ENCODE results near the gene SUSD6.

SUSD6 gene

GRCh38 chr14:69663300-69663643, 51.9 kb downstream of the SUSD6 start:
- H3K9me3 Mint-ChIP-seq = no peaks in the 10 kb centered on the region
- H3K27me3 Mint-ChIP-seq (ENCODE audit: low read depth, poor library complexity) = peaks cover 5% of the 10 kb centered on the region
- no peak for TF ChIP-seq CTCF (IDR thresholded peaks at IDR 0.05)
- no peak for DNase-seq
- no peak overlapping the region for H3K27ac Mint-ChIP-seq
- H3K4me1 Mint-ChIP-seq = peaks cover 58% of the 10 kb centered on the region
- peaks cover 13% of the 10 kb centered on the region for H3K36me3 Mint-ChIP-seq (ENCODE audit: low read depth)
- no peak overlapping the region for H3K4me3 Mint-ChIP-seq

- TF ChIP-seq CTCF (IDR thresholded peaks at IDR 0.05) = no peak
- H3K4me1 Mint-ChIP-seq = peaks cover 49% of the 10 kb centered on the region
- H3K4me3 Mint-ChIP-seq = no peak overlapping the region
These were observed 52.9 kb downstream of the SUSD6 start for GRCh38 chr14:69664265-69664664.

DNA sequence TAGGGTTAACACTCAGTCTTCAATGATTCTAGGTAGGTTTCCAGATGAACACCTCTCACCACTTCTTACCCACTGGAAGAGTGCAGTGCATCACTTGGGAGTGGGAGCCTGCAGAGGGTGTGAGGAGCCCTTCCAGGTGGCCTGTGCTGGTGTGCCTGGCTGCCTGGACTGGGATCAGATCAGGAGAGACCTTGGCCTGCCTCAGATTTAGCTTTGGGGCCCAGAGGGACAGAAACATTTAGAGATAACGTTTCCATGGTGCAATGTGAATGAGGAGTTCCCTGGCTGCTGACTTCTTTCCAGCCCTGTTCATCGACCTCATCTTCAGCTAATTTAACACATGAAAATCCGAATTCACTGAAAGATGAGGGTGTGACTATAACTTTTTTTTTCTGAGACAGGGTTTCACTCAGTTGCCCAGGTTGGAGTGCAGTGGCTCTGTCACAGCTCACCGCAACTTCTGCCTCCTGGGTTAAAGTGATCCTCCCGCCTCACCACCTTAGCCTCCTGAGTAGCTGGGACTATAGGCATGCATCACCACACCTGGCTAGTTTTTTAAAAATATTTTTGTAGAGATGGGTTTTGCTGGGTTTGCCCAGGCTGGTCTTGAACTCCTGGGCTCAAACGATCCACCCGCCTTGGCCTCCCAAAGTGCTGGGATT, 53.6 kb downstream of the SUSD6 start:
- H3K27ac Mint-ChIP-seq = peak overlapping the region; percentile 9
- no peaks in the 10 kb centered on the region for H3K9me3 Mint-ChIP-seq
- TF ChIP-seq CTCF (IDR thresholded peaks at IDR 0.05) = no peak
- no peak for DNase-seq
- peaks cover 5% of the 10 kb centered on the region for H3K27me3 Mint-ChIP-seq (ENCODE audit: low read depth, poor library complexity)
- H3K4me1 Mint-ChIP-seq = peaks cover 55% of the 10 kb centered on the region
- peaks cover 7% of the 10 kb centered on the region for H3K36me3 Mint-ChIP-seq (ENCODE audit: low read depth)
- no peak overlapping the region for H3K4me3 Mint-ChIP-seq

More at GRCh38 chr14:69664265-69664664, 52.9 kb downstream of the SUSD6 start:
- no peak for DNase-seq
- Mint-ChIP-seq H3K27ac (no peak overlapping the region), H3K27me3 (ENCODE audit: low read depth, poor library complexity) (peaks cover 5% of the 10 kb centered on the region), H3K36me3 (ENCODE audit: low read depth) (peaks cover 8% of the 10 kb centered on the region), H3K9me3 (no peaks in the 10 kb centered on the region)

DNA sequence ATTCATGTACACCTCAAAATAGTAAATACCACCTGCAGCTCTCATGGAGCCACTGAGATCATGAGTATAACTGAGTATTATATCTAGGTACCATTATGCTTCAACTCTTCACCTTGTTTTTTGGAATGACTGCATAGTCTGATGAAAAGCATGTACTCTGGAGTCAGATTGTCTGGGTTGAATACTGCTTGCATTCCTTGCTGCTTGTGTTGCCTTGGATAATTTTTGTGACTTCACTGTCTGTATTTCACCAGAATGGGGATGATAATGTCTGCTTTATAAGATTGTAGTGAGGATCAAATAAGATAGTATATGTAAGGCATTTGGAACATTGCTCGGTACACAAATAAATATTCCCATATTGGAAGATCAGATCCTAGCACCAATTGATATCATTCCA, 54.2 kb downstream of the SUSD6 start:
- no peak for DNase-seq
- Mint-ChIP-seq H3K9me3 (no peaks in the 10 kb centered on the region), H3K27me3 (ENCODE audit: low read depth, poor library complexity) (peaks cover 5% of the 10 kb centered on the region), H3K36me3 (ENCODE audit: low read depth) (peaks cover 7% of the 10 kb centered on the region), H3K4me1 (peaks cover 62% of the 10 kb centered on the region), H3K27ac (peak overlapping the region; percentile 1), H3K4me3 (no peak overlapping the region)
- no peak for TF ChIP-seq CTCF (IDR thresholded peaks at IDR 0.05)

DNA sequence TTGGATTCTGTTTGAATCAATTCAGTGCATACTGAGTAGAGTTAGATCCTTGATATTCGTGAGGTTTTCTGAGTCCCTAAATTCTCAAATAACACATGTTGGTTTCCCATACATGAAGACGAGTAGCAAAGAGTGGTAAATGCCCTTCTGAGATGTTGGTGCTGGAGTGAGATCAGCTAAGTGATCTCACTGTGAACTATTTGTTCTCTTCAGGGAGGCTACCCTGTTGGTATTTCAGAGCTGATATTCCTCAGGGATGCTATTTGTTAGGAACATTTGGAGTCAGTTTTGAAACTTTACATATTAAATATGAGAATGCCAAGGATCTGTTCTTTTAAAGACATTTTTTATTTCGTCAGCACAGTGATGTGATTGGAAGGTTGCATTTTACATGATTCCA, 54.7 kb downstream of the SUSD6 start:
- TF ChIP-seq CTCF (IDR thresholded peaks at IDR 0.05) = no peak
- Mint-ChIP-seq H3K27ac (peak overlapping the region; percentile 1), H3K9me3 (no peaks in the 10 kb centered on the region), H3K36me3 (ENCODE audit: low read depth) (peaks cover 7% of the 10 kb centered on the region), H3K27me3 (ENCODE audit: low read depth, poor library complexity) (peaks cover 5% of the 10 kb centered on the region), H3K4me3 (no peak overlapping the region), H3K4me1 (peaks cover 62% of the 10 kb centered on the region)
- DNase-seq = no peak

GRCh38 chr14:69666690-69667211, 55.4 kb downstream of the SUSD6 start:
- H3K27ac Mint-ChIP-seq = peak overlapping the region; percentile 20

More at GRCh38 chr14:69666690-69667211, 55.4 kb downstream of the SUSD6 start:
- no peak for DNase-seq
- Mint-ChIP-seq H3K36me3 (ENCODE audit: low read depth) (peaks cover 7% of the 10 kb centered on the region), H3K4me3 (peak overlapping the region; percentile 23), H3K27me3 (ENCODE audit: low read depth, poor library complexity) (peaks cover 4% of the 10 kb centered on the region), H3K9me3 (no peaks in the 10 kb centered on the region), H3K4me1 (peaks cover 62% of the 10 kb centered on the region)
- no peak for TF ChIP-seq CTCF (IDR thresholded peaks at IDR 0.05)
